ENCODE measurements around the gene SLC22A23.

Gene SLC22A23

DNA sequence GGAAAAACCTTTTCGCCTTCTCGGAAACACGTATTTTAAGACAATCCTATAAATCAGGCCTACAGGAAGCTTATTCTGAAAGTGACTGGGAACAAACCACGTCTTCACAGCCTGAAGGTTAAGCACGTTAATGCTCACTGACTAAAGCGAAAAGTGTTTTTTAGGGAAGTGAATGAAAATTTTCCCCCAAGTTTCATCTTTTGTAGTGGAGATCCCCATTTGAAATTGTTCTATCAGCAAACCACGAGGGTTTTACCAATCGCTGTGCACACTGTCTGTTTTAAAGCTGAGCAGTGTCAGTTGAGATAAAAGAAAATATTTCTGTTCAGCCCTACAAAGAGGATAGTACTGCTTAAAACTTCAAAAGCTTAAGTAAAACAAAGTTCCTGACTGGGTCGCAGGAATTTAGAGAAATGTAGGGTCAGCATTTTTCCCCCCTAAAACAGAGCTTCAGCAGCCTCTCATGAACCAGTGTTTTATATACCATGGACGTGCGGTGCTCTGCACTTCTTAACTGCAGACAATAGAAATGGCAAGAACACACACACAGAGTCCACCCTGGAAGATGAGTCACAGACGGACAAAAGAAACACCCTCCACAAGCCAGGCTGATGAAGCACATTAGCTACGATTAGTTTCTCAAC is 34.9 kb downstream of the SLC22A23 start:
- H3K4me3 ChIP-seq (ENCODE audit: low read length): no peak overlapping the region
- peak; percentile 70 for DNase-seq (ENCODE audit: low read depth)
- TF ChIP-seq, protein P1, sequence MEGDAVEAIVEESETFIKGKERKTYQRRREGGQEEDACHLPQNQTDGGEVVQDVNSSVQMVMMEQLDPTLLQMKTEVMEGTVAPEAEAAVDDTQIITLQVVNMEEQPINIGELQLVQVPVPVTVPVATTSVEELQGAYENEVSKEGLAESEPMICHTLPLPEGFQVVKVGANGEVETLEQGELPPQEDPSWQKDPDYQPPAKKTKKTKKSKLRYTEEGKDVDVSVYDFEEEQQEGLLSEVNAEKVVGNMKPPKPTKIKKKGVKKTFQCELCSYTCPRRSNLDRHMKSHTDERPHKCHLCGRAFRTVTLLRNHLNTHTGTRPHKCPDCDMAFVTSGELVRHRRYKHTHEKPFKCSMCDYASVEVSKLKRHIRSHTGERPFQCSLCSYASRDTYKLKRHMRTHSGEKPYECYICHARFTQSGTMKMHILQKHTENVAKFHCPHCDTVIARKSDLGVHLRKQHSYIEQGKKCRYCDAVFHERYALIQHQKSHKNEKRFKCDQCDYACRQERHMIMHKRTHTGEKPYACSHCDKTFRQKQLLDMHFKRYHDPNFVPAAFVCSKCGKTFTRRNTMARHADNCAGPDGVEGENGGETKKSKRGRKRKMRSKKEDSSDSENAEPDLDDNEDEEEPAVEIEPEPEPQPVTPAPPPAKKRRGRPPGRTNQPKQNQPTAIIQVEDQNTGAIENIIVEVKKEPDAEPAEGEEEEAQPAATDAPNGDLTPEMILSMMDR (conservative IDR thresholded peaks at IDR 0.05; ENCODE audit: low read length): no peak

DNA sequence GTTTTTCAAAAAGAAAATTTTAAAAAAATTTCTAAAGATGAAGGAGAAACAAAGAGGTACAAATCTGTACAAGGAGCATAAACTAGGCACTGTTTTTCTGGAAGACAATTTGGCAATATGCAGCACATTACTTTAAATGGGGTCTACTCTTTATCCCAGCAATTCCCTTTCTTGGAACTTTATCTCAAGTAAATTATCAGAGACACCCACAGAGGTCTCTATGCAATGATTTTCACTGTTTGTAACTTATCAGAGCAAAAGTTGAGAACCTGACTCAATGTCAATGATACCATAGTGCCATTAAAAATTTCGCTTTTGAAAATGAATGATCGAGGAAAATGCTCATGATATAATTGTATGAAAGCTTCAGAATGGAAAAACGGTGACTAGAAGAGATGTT is 35.7 kb downstream of the SLC22A23 start:
- no peak for DNase-seq (ENCODE audit: low read depth)
- no peak overlapping the region for H3K4me3 ChIP-seq (ENCODE audit: low read length)
- TF ChIP-seq, protein P1 (conservative IDR thresholded peaks at IDR 0.05; ENCODE audit: low read length): no peak

DNA sequence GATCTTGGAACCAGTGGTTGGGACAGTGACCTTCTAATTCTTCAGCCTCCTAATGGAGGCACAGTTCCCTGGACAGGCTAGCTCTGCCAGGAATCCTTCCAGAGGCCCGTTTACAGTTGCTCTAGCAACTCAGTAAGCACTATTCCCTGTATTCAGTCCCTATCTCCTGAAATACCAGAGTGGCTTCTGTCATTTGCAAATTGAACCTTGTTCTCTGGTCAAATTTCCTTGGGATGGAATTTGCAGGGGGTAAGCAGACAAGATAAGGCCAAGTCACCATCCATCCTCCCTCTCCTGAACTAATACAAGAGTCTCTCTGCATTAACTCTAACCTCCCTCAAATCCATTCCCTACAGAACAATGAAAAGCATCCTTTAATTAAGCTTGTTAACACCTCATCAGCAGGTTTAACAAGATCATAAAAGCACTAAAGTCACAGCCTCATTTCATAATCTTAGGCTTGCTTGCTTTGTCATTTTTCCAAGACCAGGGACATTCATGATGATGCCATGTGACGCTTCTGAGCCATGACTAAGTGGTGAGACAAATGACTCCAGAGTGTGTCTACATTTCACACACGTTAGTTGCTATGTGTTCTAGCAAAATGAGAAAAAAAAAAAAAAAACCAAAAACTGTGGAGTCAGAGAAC is 37.1 kb downstream of the SLC22A23 start:
- DNase-seq (ENCODE audit: low read depth): peak; percentile 79
- TF ChIP-seq, protein P1 (conservative IDR thresholded peaks at IDR 0.05; ENCODE audit: low read length): no peak
- no peak overlapping the region for H3K4me3 ChIP-seq (ENCODE audit: low read length)

DNA sequence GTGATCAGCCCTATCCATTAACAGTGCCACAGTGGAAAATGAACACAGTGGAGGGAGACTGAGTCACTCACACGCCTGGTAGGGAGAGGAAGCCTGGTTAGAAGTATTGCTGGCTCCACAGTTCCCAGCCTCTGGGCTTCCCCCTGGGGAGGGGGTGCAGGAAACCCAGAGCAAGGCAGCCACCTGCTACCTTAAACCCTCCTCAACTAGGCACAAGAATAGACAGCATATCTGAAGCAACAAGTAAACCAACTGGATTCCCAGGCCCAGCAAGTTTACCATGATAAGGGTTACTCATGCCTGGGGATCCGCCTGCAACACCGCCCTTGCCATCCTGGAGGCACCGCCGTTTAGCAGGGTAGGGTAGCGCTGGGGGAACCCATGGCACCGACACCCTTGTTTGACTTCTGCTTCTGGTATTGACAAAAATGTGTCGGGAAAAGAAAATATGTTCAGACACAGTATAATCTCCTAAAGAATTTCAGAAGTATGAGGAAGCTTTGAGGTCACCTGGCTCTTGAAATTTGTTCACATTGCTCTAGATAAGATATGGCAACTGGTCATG is 38.3 kb downstream of the SLC22A23 start:
- TF ChIP-seq, protein P1 (conservative IDR thresholded peaks at IDR 0.05; ENCODE audit: low read length): no peak
- no peak for DNase-seq (ENCODE audit: low read depth)
- H3K4me3 ChIP-seq (ENCODE audit: low read length): no peak overlapping the region

DNA sequence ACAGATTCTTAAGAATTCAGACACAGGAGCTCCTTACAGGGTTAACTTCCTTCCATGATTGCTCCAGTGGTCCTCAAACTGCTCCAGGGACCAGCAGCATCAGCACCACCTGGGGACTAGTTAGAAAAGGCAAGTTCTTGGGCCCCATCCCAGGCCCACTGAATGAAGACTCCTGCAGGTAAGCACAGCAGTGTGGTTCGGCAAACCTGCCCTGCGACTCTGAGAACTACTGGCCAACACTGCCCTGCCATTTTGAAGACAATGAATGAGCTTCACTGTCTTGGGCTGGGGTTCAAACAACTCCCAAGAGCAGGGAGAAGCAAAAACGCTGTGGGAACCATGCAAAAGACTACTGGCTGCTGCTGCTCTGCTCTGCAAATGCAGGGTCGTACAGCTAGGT is 39.4 kb downstream of the SLC22A23 start:
- H3K4me3 ChIP-seq (ENCODE audit: low read length): no peak overlapping the region
- TF ChIP-seq, protein P1 (conservative IDR thresholded peaks at IDR 0.05; ENCODE audit: low read length): no peak
- no peak for DNase-seq (ENCODE audit: low read depth)

DNA sequence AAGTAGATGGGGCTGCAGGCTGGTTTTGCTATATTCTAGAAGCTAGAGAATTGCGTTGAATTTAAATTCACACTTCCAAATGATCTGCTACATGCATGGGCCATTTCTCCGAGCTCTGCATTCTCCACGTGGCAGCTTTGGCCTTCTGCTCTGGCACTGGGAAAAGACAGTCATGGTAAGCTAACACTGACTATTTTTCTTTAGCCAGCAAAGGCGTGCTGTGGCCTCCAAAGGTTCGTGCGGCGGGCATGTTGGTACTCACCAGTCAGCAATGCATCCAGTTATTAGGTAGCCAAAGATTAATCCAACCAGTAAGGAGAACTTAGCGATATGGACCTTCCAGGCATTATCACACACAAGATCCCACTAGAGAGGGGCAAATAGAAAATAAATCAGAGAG is 41.4 kb downstream of the SLC22A23 start:
- no peak overlapping the region for H3K4me3 ChIP-seq (ENCODE audit: low read length)
- TF ChIP-seq, protein P1 (conservative IDR thresholded peaks at IDR 0.05; ENCODE audit: low read length): no peak
- no peak for DNase-seq (ENCODE audit: low read depth)

DNA sequence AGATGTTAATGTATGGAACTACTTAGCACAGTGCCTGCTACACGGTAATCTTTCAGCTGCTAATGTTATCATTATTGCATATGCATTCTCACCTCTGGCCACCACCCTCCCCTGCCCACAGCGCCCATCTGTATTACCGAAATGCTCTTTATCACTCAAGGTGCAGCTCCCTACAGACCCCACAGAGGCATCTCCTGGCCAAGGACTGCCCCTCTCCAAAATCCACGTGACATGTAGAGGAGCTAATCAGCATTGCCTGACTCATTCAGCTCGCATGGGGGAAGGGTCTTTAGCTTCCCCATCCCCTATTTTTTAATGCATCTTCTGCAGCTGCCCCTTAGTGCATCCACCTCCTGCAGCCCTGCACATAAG is 41.8 kb downstream of the SLC22A23 start:
- H3K4me3 ChIP-seq (ENCODE audit: low read length): no peak overlapping the region
- DNase-seq (ENCODE audit: low read depth): no peak
- TF ChIP-seq, protein P1 (conservative IDR thresholded peaks at IDR 0.05; ENCODE audit: low read length): no peak
